Gastrocnemius medialis (tissue), 4 donors: Measurements from ENCODE around the gene F13B.

Source experiments
- POLR2A ChIP-seq, 2 donors: fragments of 450-650 bp; IDR thresholded peaks; one replicate each; pipeline ENCODE4 v1.6.1; 2017; ENCODE audit warnings: antibody characterized with exemption in 2 of 2, mild to moderate bottlenecking in 2 of 2, moderate library complexity in 2 of 2
- TF ChIP-seq, protein P1 (sequence below), 5 experiments: fragments of 450-650 bp in 3 of 5; fragments of 200-600 bp in 2 of 5; sonication (generic) in 2 of 5; IDR thresholded peaks in 4 of 5; conservative IDR thresholded peaks in 1 of 5; 1 replicate in 4 of 5; 2 replicates in 1 of 5; pipeline ENCODE4 v1.5.1; 2016 to 2019; ENCODE audit warnings: antibody characterized with exemption in 5 of 5, mild to moderate bottlenecking in 3 of 5, moderate library complexity in 3 of 5

GRCh38 chr1:197024460-197024859 lies 42.6 kb downstream of the F13B start:
- TF ChIP-seq, protein P1, sequence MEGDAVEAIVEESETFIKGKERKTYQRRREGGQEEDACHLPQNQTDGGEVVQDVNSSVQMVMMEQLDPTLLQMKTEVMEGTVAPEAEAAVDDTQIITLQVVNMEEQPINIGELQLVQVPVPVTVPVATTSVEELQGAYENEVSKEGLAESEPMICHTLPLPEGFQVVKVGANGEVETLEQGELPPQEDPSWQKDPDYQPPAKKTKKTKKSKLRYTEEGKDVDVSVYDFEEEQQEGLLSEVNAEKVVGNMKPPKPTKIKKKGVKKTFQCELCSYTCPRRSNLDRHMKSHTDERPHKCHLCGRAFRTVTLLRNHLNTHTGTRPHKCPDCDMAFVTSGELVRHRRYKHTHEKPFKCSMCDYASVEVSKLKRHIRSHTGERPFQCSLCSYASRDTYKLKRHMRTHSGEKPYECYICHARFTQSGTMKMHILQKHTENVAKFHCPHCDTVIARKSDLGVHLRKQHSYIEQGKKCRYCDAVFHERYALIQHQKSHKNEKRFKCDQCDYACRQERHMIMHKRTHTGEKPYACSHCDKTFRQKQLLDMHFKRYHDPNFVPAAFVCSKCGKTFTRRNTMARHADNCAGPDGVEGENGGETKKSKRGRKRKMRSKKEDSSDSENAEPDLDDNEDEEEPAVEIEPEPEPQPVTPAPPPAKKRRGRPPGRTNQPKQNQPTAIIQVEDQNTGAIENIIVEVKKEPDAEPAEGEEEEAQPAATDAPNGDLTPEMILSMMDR (IDR thresholded peaks at IDR 0.05 in 4 of 5, conservative IDR thresholded peaks at IDR 0.05 in 1 of 5) = no peak
- TF ChIP-seq POLR2A (IDR thresholded peaks at IDR 0.05) = no peak
